ENCODE data around the gene BABAM2. TPM values are rescaled to one million over a fixed set of nuclear protein-coding genes. Genes with fewer than 3 reads are reported as not detected.

The BABAM2 gene
- total RNA-seq, 1 experiment from 2014 or later: 37.2 TPM

DNA sequence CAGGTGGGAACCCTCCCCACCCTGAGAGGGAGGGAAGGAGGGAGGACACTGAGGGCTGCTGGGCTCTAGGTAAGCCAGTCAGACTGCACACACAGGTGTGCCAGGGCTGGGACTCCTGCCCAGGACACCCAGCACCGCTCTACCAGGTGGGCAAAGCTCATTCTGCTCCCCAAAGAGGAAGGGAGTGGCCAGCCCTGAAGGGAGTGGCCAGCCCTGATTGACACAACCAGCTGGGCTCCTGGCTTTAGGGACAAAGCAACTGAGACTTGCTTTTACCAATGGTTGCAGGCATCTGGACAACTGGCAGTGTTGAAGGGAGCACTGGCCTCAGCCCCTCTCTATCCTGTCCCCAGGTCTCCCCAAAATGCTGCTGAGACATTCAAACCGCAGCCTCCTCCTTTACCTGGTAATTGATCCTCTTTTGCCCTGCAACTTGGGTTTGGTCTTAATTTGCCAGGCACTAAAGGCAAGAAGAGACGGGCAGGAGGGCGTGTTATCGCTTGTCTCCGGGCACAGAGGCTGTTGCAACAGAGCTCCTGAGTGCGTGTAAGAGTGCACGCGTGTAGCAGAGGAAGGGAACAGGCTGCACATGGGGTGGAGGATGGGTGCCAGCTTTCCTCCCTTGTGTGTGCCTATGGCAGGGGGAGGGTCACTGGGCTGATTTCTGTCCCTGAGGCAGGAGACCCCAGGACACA, 487.6 kb downstream of the BABAM2 start:
- DNase-seq (ENCODE audit: low read depth): no peak

DNA sequence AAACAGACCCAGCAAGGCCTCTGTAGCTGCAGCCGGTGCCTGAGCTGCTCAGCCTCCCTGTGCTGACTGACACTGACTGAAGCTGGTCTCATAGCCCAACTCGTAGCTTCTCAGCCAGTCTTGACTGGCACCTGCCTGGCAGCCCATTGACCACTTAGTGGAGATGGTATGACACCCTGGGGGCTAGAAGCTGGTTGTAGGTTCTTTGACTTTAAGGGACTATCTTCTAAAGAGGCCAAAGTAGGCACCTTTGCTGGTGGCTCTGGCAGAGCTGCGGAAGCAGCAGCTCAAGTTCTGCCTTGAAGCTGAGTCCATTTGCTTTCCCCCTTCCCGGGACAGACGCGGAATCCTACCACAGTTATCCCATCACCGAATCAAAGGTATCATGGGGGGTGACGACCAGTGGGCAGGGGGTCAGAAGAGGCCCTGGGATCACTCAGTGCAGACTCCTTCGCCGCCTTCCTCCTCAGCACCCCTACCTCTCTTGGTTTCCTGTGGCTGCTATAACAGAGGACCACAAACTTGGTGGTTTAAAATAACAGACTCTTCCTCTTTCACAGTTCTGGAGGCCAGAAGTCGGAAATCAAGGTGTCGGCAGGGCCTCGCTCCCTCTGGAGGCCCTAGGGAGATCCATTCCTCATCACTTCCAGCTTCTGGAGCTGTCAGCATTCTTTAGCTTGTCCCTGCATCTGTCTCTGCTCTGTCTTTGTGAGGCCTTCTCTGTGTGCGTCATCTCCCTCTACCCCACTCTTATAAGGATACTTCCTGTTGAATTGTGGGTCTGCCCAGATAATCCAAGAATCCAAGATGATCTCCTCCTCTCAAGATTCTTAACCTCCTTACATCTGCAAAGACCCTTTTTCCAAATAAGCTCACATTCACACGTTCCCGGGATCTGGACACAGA, 488.4 kb downstream of the BABAM2 start:
- no peak for DNase-seq (ENCODE audit: low read depth)

DNA sequence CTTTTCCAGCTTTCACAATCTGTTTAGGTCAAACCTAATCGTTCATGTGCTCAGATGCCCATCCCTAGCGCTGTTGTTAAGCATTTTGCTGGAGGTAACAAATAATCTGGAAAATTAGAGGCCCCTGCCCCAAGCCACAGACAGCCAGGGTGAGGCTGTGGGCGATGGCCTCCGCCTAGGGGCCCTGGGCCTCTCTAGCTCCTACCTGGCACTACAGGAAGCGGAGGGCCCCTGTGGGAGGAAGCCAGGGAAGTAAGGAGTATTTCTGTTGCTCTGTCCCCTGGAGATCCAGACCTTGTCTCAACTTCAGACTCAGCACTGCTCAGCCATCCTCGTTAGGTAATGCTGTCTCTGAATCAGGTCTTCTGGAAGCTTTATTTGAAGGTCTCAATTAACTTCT, 489.7 kb downstream of the BABAM2 start:
- no peak for DNase-seq (ENCODE audit: low read depth)

- DNase-seq (ENCODE audit: low read depth): no peak
These were observed 491.0 kb downstream of the BABAM2 start for GRCh38 chr2:28381225-28382180.

DNA sequence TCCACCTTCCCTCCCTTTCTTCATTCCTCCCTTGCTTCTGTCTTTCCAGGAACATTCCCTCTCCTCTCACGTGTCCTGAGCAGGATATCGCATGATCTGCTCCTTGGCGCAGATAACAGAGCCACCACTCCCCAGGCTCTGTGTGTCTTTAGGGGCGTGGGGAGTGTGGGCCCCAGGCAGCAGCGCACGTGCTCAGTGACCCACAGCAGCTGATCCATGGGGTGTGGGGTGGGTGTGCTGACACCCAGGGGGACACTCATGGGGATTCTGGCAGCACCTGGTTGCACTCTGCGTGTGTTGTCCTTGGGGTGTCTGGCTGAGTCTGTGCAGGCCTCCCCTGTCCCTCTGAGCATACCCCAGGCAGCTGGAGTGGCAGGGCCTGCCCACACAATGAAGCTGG, 492.2 kb downstream of the BABAM2 start:
- DNase-seq (ENCODE audit: low read depth): no peak

GRCh38 chr2:28387082-28387960, 496.8 kb downstream of the BABAM2 start:
- DNase-seq (ENCODE audit: low read depth): peak; percentile 71

Other genes with a start within 250 kb of the BABAM2 start
- 19.3 and 21.6 TPM in 2 replicates for gene SUPT7L, start 227.1 kb upstream of the BABAM2 start, total RNA-seq (2014; rRNA removed; shearing (Covaris generic))
- 46.3 and 51.6 TPM in 2 replicates for gene SLC4A1AP, start 226.8 kb upstream of the BABAM2 start, total RNA-seq (2014; rRNA removed; shearing (Covaris generic))
- 175 and 232 TPM in 2 replicates for gene MRPL33, start 119.0 kb upstream of the BABAM2 start, total RNA-seq (2014; rRNA removed; shearing (Covaris generic))
- 1.7 and 3.4 TPM in 2 replicates for gene RBKS, start 342 bp upstream of the BABAM2 start, total RNA-seq (2014; rRNA removed; shearing (Covaris generic))